GM23338 (cell line): ENCODE data around the gene IGF2R.

ENCODE experiments used
- EZH2 ChIP-seq: fragments of 200-600 bp; sonication (generic); IDR thresholded peaks from one replicate; pipeline ENCODE4 v1.8.0; 2017; ENCODE audit warnings: antibody characterized with exemption, mild to moderate bottlenecking, low read depth; ENCODE audit not compliant: unreplicated experiment
- TF ChIP-seq, protein P1 (sequence below), 2 experiments: fragments of 200-600 bp in 1 of 2; sonication (generic) in 1 of 2; conservative IDR thresholded peaks; 2 replicates each; pipeline versions ENCODE4 v1.5.1 to v1.6.1; 2016 to 2017; ENCODE audit warnings: antibody characterized with exemption in 2 of 2, low read depth in 2 of 2, mild to moderate bottlenecking in 2 of 2, moderate library complexity in 1 of 2
- TF ChIP-seq, protein P2 (sequence below): IDR thresholded peaks from one replicate; pipeline ENCODE4 v1.6.1; 2018; ENCODE audit warnings: antibody characterized with exemption; ENCODE audit not compliant: unreplicated experiment

DNA sequence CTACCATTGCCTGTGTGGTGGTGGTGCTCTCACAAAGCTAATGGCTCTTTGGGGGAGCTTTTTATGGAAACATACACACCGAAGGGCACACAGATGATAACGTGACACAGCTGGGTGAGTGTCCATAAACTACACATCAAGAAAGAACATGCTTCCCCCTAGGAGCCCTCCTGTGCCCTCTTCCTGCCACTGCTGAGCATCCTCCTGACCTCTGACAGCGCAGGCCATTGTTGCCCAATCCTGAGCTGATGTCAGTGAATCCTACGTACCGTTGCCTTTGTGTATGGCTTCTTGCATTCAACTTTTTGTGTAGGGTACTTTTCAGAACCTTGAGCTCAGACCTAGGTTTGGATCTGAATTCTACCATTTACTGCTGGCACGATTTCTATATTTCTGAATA lies 86.9 kb downstream of the IGF2R start:
- TF ChIP-seq, protein P1, sequence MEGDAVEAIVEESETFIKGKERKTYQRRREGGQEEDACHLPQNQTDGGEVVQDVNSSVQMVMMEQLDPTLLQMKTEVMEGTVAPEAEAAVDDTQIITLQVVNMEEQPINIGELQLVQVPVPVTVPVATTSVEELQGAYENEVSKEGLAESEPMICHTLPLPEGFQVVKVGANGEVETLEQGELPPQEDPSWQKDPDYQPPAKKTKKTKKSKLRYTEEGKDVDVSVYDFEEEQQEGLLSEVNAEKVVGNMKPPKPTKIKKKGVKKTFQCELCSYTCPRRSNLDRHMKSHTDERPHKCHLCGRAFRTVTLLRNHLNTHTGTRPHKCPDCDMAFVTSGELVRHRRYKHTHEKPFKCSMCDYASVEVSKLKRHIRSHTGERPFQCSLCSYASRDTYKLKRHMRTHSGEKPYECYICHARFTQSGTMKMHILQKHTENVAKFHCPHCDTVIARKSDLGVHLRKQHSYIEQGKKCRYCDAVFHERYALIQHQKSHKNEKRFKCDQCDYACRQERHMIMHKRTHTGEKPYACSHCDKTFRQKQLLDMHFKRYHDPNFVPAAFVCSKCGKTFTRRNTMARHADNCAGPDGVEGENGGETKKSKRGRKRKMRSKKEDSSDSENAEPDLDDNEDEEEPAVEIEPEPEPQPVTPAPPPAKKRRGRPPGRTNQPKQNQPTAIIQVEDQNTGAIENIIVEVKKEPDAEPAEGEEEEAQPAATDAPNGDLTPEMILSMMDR (conservative IDR thresholded peaks at IDR 0.05; ENCODE audit: low read depth in 2 of 2): no peak
- TF ChIP-seq, protein P2, sequence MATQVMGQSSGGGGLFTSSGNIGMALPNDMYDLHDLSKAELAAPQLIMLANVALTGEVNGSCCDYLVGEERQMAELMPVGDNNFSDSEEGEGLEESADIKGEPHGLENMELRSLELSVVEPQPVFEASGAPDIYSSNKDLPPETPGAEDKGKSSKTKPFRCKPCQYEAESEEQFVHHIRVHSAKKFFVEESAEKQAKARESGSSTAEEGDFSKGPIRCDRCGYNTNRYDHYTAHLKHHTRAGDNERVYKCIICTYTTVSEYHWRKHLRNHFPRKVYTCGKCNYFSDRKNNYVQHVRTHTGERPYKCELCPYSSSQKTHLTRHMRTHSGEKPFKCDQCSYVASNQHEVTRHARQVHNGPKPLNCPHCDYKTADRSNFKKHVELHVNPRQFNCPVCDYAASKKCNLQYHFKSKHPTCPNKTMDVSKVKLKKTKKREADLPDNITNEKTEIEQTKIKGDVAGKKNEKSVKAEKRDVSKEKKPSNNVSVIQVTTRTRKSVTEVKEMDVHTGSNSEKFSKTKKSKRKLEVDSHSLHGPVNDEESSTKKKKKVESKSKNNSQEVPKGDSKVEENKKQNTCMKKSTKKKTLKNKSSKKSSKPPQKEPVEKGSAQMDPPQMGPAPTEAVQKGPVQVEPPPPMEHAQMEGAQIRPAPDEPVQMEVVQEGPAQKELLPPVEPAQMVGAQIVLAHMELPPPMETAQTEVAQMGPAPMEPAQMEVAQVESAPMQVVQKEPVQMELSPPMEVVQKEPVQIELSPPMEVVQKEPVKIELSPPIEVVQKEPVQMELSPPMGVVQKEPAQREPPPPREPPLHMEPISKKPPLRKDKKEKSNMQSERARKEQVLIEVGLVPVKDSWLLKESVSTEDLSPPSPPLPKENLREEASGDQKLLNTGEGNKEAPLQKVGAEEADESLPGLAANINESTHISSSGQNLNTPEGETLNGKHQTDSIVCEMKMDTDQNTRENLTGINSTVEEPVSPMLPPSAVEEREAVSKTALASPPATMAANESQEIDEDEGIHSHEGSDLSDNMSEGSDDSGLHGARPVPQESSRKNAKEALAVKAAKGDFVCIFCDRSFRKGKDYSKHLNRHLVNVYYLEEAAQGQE: no peak
- no peak for TF ChIP-seq EZH2
